Measurements from ENCODE around the gene ARHGAP29.

The ARHGAP29 gene

DNA sequence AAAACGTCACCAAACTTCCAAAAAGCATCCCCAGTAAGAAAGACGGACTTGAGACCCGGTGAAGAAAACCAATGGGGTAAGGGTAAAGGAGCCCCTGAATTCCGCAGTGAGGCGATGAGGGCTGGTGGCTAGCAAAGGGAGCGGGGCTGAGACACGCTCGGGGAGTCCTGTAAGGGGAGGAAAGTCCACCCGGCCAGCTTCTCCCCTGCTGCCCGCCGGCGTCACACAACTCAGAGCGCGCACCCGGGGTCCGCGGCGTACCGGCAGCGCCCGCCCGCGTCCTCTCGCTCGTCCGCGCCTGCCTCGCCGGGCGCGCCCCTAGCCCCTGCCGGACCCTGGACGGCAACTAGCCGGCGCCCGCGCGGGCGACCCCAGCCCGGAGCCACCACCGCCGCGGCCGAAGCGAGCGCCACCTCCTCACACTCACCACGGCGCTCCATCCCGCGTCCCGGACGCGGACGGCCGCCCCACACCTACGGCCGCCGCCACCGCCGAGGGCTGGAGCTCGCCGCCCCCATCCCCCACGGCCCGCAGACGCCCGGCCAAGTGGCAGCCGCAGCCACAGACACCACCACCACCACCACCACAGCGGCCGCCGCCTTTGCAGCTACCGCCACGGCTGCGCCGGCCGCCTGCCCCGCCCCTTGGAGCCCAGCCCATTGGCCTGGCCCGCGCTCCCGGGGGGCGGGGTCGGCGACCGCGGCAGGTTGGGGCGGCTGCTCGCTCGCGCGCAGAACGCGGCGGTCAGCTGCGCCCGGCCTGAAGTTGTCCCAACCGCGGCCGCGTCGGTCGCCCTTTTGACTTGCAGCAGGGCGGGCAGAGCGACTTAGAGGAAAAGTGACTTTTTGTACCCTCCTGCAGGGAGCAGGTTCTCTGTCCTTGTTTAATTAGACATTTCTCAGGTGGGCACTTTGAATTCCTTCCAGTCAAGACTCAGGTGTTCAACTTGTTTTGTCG is 10.0 kb upstream of the ARHGAP29 start:
- Mint-ChIP-seq H3K4me3 (peak overlapping the region; percentile 85), H3K27me3 (peaks cover 58% of the 10 kb centered on the region), H3K4me1 (peaks cover 13% of the 10 kb centered on the region), H3K36me3 (no peaks in the 10 kb centered on the region), H3K27ac (no peak overlapping the region), H3K9me3 (peaks cover 19% of the 10 kb centered on the region)

DNA sequence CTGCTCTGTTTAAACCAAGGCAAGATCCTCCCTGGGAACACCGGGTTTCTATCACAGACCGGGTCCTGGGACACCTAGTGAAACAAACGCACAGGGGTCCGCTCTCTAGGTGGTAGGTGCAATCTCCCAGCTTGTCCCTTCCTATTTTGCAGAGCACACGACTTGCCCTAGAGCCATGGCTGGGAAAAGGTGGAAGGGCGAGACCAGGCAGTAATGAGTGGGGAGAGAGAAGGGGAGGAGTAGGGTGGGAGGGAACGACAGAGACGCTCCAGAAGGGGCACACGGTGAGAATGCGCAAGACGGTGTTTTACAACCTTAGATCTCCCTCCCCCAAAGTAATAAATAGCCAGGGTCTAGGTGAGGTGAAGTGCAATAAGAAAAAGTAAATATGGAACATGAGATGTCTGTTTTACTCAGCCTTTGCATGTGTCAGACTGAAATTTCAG is 9.3 kb upstream of the ARHGAP29 start:
- Mint-ChIP-seq H3K36me3 (no peaks in the 10 kb centered on the region), H3K27ac (no peak overlapping the region), H3K4me1 (peaks cover 13% of the 10 kb centered on the region), H3K9me3 (peaks cover 23% of the 10 kb centered on the region), H3K4me3 (peak overlapping the region; percentile 85), H3K27me3 (peaks cover 60% of the 10 kb centered on the region)

DNA sequence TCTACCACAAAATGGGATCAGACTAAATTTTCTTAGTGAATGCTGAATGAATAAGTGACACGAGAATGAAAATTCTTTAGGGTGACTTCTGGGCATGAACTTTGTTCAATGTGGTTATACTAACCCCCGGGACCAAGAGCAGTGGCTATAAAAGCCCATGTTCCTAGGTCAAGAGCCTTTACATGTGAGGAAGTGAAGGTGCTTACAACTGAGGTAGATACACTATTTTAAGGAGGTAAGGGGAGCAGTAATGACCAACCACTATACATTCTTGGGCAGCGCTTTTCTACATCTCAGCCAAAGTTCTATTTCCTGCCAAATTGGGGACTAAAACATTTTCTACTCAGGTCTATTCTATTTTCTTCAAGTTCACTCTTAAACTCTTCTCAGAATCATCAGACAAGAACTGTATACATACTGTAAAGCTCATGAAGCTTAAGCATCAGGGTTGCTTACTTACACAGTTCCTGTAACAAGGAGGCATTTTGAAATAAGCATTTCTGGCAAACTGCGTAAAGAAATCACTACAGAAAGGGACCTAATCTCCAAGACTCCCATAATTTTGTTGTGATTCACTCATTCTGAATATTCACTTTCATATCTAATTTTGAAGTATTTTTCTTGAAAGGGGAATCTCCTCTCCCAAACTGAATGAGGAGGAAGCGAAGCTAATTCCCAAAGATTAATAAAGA is 8.5 kb upstream of the ARHGAP29 start:
- H3K27ac Mint-ChIP-seq, result no peak overlapping the region
- H3K36me3 Mint-ChIP-seq, result no peaks in the 10 kb centered on the region
- H3K27me3 Mint-ChIP-seq, result peaks cover 60% of the 10 kb centered on the region
- H3K4me1 Mint-ChIP-seq, result peaks cover 13% of the 10 kb centered on the region
- peaks cover 23% of the 10 kb centered on the region for H3K9me3 Mint-ChIP-seq
- H3K4me3 Mint-ChIP-seq, result no peak overlapping the region

DNA sequence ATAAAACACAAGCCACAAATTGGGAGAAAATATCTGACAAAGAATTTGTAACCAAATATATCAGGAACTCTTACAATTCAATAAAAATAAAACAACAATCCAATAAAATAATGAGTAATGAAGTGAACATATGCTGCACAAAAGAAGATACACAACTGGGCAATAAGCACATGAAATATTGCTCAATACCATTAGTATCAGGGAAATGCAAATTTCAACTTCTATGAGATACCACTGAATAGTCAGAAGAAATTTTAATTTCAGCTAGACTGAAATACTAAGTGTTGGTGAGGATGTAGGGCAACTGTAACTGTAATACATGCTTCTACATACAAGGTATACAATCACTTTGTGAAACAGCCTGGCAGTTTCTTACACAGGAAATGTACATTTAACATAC is 7.4 kb upstream of the ARHGAP29 start:
- Mint-ChIP-seq H3K27ac (no peak overlapping the region), H3K36me3 (no peaks in the 10 kb centered on the region), H3K4me1 (peaks cover 13% of the 10 kb centered on the region), H3K27me3 (peaks cover 60% of the 10 kb centered on the region), H3K9me3 (peaks cover 23% of the 10 kb centered on the region), H3K4me3 (no peak overlapping the region)

DNA sequence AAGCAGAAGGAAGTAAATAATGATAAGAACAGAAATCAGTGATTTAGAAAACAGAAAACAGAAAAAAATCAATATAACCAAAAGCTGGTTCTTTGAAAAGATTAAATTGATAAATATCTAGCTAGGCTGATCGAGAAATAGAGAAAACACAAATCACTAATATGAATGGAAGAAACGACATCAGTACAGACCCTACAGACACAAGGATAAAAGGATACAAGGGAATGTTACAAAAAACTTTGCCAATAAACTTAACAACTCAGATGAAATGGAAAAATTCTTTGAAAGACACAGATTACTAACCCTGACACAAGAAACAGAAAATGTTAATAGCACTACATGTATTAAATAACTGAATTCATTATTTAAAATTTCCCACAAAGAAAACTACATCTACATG is 6.3 kb upstream of the ARHGAP29 start:
- Mint-ChIP-seq H3K27me3 (peaks cover 63% of the 10 kb centered on the region), H3K4me1 (peaks cover 13% of the 10 kb centered on the region), H3K9me3 (peaks cover 23% of the 10 kb centered on the region), H3K36me3 (no peaks in the 10 kb centered on the region), H3K4me3 (no peak overlapping the region), H3K27ac (no peak overlapping the region)

DNA sequence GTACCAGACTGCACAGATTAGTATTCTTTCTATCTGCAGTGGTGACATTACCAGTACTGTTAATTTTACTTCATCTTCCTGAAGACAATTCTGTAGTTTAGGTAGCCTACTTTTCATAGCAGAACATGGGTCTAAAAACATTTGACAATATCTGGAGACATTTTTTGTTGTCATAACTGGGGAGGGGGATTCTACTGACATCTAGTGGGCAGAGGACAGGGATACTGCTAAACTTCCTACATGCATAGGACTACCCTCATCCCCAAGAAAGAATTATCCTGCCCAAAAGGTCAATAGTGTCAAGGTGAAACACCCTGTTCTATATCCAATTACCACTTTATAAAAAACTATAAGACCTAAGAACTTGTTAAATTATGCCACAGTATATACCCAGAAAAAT is 3.4 kb upstream of the ARHGAP29 start:
- Mint-ChIP-seq H3K36me3 (no peaks in the 10 kb centered on the region), H3K4me1 (peaks cover 10% of the 10 kb centered on the region), H3K27ac (no peak overlapping the region), H3K4me3 (no peak overlapping the region), H3K27me3 (peaks cover 66% of the 10 kb centered on the region), H3K9me3 (peaks cover 23% of the 10 kb centered on the region)

DNA sequence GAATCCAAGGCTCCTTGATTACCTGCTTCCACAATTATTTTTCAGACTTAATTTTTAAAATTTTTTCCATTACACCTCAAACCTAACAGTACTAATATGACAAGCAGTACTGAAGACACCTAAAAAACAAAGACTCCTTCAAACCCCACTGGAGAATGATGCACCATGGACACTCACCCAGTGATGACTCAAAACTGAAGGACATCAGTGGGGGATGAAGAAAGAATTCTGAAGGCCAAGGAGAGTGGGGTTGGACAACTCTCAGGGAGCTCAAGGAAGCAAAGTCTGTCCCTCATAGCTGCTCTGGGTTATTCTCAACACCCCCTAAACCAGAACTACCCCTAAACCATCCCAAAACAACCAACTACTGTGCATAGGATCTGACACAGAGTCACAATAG is 2.4 kb upstream of the ARHGAP29 start:
- Mint-ChIP-seq H3K4me3 (no peak overlapping the region), H3K27me3 (peaks cover 66% of the 10 kb centered on the region), H3K27ac (no peak overlapping the region)

DNA sequence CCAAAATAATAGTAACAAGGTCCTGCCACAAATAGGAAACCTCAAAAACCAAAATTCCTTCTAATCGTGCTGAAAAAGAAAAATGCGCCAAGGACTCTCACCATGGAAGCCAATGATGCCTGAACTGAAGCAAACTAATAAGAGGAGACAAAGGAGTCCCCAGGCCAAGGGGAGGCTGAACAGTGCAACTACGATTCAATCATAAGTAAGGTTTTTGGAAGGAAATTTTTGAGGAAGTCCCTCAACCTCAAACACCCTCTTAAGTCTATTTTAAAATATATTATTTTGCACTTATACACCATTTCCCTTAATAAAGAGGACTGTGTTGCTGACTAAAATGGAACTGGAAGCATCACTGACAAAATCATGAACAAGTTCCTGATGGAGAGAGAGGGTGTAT is 1.7 kb upstream of the ARHGAP29 start:
- Mint-ChIP-seq H3K36me3 (no peaks in the 10 kb centered on the region), H3K4me1 (peaks cover 12% of the 10 kb centered on the region), H3K9me3 (peaks cover 20% of the 10 kb centered on the region), H3K27me3 (peaks cover 64% of the 10 kb centered on the region), H3K4me3 (no peak overlapping the region), H3K27ac (no peak overlapping the region)

More for the DNA sequence above, 2.4 kb upstream of the ARHGAP29 start:
- Mint-ChIP-seq H3K9me3 (peaks cover 23% of the 10 kb centered on the region), H3K36me3 (no peaks in the 10 kb centered on the region), H3K4me1 (peaks cover 12% of the 10 kb centered on the region)

DNA sequence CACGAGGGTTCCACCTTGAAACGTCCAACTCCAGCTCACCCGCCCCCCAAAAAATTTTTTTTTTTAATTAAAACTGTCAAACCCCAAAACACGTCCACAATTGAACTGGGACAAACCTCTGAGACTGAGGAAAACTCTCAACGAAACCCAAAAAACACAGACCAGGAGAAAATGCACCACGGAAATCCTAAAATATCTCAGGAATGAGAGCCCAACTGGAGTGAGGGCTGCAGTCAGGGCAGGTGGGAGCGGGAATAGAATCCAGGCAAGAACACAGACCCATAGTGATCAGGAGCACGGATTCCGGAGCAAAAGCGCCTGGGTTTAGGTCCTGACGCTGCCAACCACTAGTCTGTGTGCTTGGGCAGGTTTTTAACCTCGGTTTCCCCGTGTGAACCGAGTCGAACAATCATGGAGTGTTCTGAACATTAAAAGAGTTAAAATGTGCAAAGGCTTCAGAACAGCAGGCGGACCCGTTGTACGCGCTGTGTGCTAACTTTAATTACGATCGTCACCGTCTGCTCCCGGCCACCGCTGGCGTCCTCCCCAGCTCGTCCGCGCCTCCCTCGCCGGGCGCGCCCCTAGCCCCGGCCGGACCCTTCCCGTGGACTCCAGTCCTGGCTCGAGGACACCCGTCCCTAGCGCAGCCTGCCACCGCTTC is 624 bp downstream of the ARHGAP29 start:
- peak overlapping the region; percentile 77 for H3K4me3 Mint-ChIP-seq
- H3K4me1 Mint-ChIP-seq, result peaks cover 12% of the 10 kb centered on the region

DNA sequence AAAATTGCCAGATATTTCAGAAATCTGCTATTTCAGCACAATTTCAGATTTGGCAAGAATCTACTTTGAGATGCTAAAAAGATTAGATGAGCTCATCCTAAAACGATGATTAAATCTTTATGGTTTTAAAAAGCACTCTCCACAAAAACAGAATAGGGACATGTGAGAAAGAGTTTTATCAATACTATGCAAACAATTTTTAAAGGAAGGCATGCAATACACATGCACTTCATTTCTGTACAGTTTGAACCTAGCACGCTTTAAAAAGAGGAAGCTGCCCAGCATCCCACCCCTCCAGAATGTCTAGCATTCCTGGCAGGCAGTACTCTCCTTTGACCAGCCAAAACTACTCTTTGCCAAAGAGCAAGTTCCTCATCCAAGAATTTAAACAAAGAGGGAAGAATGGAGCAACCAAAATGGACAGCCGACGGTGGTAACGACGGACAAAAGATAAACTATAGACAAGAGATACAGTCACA is 1.3 kb downstream of the ARHGAP29 start:
- Mint-ChIP-seq H3K27me3 (peaks cover 65% of the 10 kb centered on the region), H3K4me3 (peak overlapping the region; percentile 77), H3K4me1 (peaks cover 12% of the 10 kb centered on the region), H3K9me3 (no peaks in the 10 kb centered on the region), H3K27ac (no peak overlapping the region), H3K36me3 (no peaks in the 10 kb centered on the region)

More for the DNA sequence above, 624 bp downstream of the ARHGAP29 start:
- Mint-ChIP-seq H3K27ac (no peak overlapping the region), H3K9me3 (no peaks in the 10 kb centered on the region), H3K36me3 (no peaks in the 10 kb centered on the region), H3K27me3 (peaks cover 63% of the 10 kb centered on the region)

DNA sequence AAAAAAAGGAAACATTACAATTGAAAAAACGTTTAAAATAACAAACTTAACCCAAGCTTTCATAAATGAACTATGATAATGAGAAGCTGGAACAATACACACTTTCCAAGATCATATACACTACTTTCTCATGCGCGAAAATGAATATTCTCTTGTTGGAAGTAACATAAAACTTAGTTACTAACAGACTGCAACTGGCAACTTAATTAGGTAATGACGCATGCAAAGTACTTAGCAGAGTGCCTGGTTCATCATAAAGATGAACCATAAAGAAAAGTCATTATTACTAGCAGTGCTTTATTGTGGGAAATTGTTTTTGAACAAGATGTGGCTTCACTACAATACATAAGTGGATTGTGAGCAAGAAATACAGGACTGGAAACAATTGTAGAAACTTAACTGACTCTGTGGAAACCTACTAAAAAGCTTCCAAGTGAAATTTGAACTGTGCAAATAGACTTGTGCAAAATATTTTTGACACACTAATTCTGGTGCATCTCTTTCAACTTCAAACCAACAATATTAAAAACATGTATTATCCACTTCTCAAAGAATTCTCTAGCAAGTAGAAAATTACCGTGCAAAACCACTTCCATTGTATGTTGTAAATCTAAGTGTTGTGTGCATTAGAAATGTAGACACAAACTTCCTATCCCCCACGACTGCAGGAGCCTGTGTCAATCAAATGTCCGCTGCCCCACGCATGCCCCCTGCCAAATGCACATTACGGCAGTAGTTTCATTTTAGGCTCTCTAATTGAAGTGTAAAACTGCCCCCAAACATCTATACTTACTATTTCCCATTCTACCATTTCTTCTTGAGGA is 2.0 kb downstream of the ARHGAP29 start:
- Mint-ChIP-seq H3K27ac (no peak overlapping the region), H3K4me1 (peaks cover 12% of the 10 kb centered on the region), H3K9me3 (no peaks in the 10 kb centered on the region), H3K36me3 (no peaks in the 10 kb centered on the region), H3K27me3 (peaks cover 61% of the 10 kb centered on the region), H3K4me3 (no peak overlapping the region)

DNA sequence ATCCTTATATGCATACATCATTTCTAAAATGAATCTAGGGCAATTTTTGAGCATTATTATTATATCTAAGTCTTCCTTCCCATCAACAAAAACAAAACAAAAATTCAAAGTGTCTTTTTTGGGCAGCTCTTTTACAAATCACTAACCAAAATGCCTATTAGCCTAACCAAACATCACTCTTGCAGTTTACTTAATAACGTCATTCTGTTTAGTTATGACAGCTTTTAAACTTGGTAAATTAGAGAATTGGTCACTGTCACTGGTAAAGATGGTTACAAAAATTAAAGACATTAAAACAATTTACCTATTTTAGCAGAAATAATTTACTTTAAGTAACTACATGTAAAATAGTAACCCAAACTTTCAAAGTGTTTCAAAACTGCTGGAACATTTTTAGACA is 2.8 kb downstream of the ARHGAP29 start:
- H3K4me3 Mint-ChIP-seq, result no peak overlapping the region
- H3K27ac Mint-ChIP-seq, result no peak overlapping the region
- H3K9me3 Mint-ChIP-seq, result no peaks in the 10 kb centered on the region
- no peaks in the 10 kb centered on the region for H3K36me3 Mint-ChIP-seq
- H3K27me3 Mint-ChIP-seq, result peaks cover 58% of the 10 kb centered on the region
- H3K4me1 Mint-ChIP-seq, result peaks cover 12% of the 10 kb centered on the region

DNA sequence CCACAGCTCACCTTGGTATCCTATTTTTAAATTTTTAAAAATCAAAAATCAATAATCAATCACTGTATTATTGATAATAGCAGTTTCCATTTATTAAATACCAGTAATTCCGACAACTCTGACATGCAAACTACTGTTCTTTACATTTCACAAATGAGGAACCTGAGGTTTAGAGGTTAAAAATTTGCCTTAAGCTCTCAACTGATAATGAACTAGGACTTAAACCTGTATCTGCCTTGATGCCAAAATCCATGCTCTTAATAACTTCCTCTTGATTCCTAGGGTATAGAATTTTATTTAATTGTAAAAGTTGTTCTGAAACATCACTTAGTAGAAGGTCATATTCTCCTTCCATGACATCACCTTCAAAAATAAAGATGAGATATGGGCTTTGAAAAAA is 5.6 kb downstream of the ARHGAP29 start:
- Mint-ChIP-seq H3K9me3 (no peaks in the 10 kb centered on the region), H3K36me3 (no peaks in the 10 kb centered on the region), H3K4me1 (peaks cover 11% of the 10 kb centered on the region), H3K27me3 (peaks cover 44% of the 10 kb centered on the region), H3K4me3 (no peak overlapping the region), H3K27ac (no peak overlapping the region)

DNA sequence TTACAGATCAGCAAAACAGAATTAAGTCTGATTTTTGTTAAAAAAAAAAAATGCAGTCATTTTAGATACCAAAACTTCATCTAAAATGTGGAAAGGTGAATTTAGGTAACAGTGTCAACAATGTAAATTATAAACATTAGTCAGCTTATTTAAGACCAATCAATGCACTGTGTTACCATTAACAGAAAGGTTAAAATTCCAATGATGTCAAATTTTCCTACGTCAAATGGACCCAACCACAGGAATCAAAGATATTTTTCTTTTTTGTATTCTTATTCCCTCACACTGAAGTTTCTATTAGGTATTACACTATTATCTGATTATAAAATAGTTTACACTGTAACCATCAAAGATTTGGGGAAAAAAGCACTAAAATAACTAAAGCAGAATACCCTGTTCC is 6.5 kb downstream of the ARHGAP29 start:
- peaks cover 40% of the 10 kb centered on the region for H3K27me3 Mint-ChIP-seq
- no peaks in the 10 kb centered on the region for H3K9me3 Mint-ChIP-seq
- H3K4me3 Mint-ChIP-seq, result no peak overlapping the region
- peaks cover 3% of the 10 kb centered on the region for H3K4me1 Mint-ChIP-seq
- H3K36me3 Mint-ChIP-seq, result no peaks in the 10 kb centered on the region
- H3K27ac Mint-ChIP-seq, result no peak overlapping the region

Data from activated naive CD4-positive, alpha-beta T cell treated with anti-CD3 and anti-CD28 coated beads, Interleukin-2, amount 50 U/mL, for 24 hours (primary cell).